GM12865 (cell line): ENCODE results near the gene TMEM43.
"Not testable (repeated sequence)": the region's sequence is repeated elsewhere in the genome, so short reads cannot be mapped to it uniquely, and the experiment has no call there.

Source experiments
- DNase-seq: peaks from one replicate; pipeline ENCODE4 v3.0.0; 2010; ENCODE audit warnings: low read depth
- H3K4me3 ChIP-seq: 2 replicates; pipeline ENCODE4 v1.5.1; 2011; ENCODE audit warnings: mild to moderate bottlenecking, low read depth, low read length, control low read depth
- TF ChIP-seq, protein P1 (sequence below): IDR thresholded peaks from 2 replicates; pipeline ENCODE4 v1.5.1; 2011; ENCODE audit warnings: low read length, control low read depth, low read depth, inconsistent platforms; ENCODE audit not compliant: insufficient read depth; ENCODE audit errors: missing control alignments

TMEM43 gene

DNA sequence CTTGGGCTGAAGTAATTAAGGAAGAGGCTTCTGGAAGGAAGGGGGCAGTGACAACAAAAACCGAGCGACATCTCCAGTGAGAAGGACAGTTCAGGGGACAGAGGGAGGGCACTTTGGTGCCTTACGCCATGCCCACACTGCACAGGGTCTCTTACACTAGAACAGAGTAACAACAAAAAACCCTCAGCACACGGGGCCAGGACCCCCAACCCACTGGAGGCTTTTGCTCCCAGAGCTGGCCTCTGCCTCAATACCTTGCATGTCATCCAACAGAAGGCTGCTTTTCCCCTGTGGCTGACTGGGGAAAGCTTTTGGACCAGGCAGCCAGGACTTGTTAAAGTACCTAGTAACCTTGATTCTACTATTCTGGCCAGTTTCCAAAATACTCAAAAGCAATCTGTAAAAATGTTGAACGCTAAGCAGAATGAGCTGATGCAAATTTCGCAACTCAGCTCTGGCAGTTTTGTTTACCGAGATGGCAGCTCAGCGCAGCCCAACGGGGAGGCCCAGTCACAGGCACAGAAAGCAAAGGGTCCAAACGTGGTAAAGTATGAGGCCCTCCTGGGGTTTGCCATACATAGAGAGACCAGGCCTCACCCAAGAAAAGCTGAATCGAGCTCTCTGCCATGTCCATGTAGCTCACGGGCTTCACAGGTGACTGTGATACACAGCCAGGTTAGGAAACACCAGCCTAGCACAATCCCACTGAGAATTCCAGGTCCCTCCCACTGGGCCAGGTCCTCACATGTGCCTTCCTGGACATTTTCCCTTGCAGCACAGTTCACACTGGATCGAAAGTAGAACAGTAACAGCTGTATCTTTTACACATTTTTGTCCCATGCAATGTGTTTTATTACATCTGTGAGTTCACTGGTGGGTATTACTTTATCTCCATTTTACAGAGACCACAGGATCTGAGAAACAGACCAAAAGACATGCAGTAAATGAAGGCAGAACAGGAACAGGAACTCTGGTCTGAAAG is 6.2 kb upstream of the TMEM43 start:
- DNase-seq, result no peak
- H3K4me3 ChIP-seq, result no peak overlapping the region

DNA sequence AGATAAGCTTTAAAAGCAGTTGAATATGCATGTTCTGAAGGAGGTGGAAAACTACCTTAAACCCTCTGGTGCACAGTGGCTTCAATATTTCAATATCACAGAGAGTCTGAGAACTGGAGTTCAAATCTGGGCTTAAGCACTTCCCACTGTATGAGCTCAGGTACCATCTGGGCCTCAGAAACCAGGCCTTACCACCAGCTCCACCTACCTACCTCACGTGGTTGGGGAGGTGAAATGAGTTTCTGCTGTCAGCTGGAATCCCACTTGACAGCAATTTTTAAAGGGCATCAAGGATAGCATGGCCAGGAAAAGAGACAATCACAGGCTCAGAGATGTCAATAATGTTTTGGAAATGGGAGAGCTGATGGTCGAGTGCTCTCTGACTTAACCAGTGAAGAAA is 5.2 kb upstream of the TMEM43 start:
- TF ChIP-seq, protein P1, sequence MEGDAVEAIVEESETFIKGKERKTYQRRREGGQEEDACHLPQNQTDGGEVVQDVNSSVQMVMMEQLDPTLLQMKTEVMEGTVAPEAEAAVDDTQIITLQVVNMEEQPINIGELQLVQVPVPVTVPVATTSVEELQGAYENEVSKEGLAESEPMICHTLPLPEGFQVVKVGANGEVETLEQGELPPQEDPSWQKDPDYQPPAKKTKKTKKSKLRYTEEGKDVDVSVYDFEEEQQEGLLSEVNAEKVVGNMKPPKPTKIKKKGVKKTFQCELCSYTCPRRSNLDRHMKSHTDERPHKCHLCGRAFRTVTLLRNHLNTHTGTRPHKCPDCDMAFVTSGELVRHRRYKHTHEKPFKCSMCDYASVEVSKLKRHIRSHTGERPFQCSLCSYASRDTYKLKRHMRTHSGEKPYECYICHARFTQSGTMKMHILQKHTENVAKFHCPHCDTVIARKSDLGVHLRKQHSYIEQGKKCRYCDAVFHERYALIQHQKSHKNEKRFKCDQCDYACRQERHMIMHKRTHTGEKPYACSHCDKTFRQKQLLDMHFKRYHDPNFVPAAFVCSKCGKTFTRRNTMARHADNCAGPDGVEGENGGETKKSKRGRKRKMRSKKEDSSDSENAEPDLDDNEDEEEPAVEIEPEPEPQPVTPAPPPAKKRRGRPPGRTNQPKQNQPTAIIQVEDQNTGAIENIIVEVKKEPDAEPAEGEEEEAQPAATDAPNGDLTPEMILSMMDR, result no peak
- DNase-seq, result no peak
- H3K4me3 ChIP-seq, result no peak overlapping the region

More for the DNA sequence above, 6.2 kb upstream of the TMEM43 start:
- TF ChIP-seq, protein P1, result no peak

DNA sequence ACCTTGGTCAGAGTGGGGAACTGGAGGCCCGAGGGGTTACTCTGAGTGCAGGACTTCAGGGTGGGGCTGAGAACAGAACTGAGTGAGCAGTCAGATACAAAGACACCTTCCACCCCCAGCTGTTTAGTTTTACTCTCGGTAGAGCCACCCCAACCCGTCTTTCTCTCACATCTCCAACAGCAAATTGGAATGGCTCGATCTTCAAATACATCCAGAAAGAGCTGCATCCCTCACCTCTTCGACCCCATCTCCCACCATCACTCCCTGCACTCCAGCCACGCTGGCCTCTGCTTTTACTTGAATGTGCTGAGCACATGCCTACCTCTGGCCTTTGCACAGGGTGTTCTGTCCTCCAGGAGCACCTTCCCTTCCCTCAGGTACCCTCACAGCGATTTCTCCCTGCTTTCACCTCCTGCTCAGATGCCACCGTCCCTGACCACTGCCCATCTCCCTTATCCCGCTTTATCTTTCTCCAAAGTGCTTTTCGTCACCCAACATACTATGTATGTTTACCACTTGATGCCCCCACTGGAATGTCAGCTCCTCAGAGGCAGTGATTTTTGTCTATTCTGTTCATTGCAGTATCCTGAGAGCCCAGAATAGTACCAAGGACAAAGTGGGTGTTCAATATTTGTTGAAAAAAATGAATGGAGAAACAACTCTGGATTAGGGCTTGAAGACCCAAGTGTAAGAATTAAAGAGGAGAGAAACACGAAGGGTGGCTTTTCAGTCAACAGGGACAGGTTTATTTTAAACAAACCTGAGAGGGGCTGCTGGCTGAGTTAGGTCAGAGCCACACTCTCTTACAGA is 4.5 kb upstream of the TMEM43 start:
- no peak for DNase-seq
- TF ChIP-seq, protein P1, result no peak
- no peak overlapping the region for H3K4me3 ChIP-seq

DNA sequence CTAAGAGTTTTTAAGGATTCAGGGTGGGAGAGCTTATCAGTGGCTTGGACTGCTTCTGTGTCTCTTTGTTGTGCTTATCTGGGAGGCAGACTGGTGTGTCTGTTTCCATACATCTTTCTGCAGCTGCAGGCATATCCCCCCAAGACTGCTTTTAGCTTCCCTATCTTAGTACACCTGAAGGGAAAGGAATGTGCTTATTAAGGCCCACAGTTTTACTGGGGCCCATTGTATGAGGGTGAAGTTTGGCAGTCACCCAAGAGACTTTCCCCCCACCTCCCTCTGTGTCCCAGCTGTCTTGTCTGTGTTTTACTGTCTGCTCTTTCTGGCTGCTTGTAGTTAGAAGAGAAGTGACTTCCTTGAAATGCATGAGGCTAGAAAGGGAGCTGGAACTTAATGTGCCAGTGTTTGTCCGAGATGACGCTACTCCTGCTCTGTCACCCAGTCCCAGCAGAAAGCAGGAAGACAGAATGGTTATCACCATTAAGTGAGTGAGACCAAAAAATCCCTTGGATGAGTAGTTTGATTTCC is 3.9 kb upstream of the TMEM43 start:
- not testable (repeated sequence) for DNase-seq, H3K4me3 ChIP-seq

DNA sequence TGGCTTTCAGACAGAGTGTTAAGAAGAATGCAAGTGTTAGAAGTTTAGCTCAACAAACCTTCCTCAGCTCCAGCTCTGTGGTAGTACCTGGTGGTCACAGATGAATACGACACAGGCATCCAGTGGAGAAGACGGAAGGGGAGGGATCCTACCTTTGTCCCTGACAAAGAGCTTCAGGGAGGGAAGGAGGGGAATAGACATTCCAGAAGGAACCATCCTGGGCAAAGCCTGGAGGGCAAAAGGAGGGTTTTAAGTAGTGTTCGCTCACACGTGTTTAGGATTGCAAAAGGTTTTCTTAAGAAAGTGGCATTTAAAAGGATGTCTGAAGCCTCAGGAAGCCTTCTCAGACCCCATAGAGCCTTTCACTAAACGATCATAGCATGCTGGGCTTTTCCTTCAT is 3.0 kb upstream of the TMEM43 start:
- no peak for DNase-seq
- TF ChIP-seq, protein P1, result no peak
- no peak overlapping the region for H3K4me3 ChIP-seq

DNA sequence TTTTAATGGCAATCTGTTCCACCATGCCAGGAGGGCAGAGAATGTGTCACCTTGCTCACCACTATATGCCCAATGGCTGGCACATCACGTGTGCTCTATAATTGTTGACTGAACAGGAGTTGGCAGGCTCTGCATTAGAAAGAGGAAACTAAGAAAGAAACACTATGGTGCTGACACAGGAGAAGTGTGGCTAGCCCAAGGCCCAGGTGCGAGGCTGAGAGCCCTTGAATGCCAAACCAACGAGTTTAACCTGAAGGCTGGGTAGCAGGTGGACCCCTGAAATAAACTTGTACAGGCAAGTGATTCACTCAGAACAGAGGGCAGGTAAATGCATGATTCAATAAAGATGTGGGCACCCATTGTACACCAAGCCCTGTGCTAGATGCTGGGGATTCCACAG is 2.6 kb upstream of the TMEM43 start:
- TF ChIP-seq, protein P1, result no peak
- DNase-seq, result no peak
- H3K4me3 ChIP-seq, result no peak overlapping the region
